CD14-positive monocyte (primary cell): ENCODE data around the gene ERCC1. TPM values are rescaled to one million over a fixed set of nuclear protein-coding genes. Genes with fewer than 3 reads are reported as not detected.

ENCODE experiments used
- DNase-seq, 3 donors: peaks; one replicate each; pipeline ENCODE4 v3.0.0-alpha.2; 2011 to 2022
- H2AFZ ChIP-seq: 2 replicates; pipeline ENCODE4 v1.6.0; 2012; ENCODE audit warnings: mild to moderate bottlenecking, low read depth, low read length, inconsistent platforms; ENCODE audit not compliant: insufficient read depth, poor library complexity, severe bottlenecking
- H3K27ac ChIP-seq, 2 donors: 1 replicate in 1 of 2; 2 replicates in 1 of 2; pipeline ENCODE4 v1.5.1; 2012 to 2013; ENCODE audit warnings: low read length in 2 of 2, control low read depth in 1 of 2, inconsistent platforms in 1 of 2, low read depth in 1 of 2, mild to moderate bottlenecking in 1 of 2
- H3K27me3 ChIP-seq, 2 donors: one replicate each; pipeline versions ENCODE4 v1.6.0 to v1.6.1; 2011 to 2013; ENCODE audit warnings: low read length in 2 of 2; ENCODE audit not compliant: control insufficient read depth in 2 of 2, insufficient read depth in 2 of 2
- H3K36me3 ChIP-seq, 2 donors: replicated peaks in 1 of 2; 1 replicate in 1 of 2; 2 replicates in 1 of 2; pipeline versions ENCODE4 v1.5.1 to v1.6.1; 2012 to 2013; ENCODE audit warnings: low read length in 2 of 2, control low read depth in 1 of 2, inconsistent platforms in 1 of 2, mild to moderate bottlenecking in 1 of 2; ENCODE audit not compliant: insufficient read depth in 2 of 2, control insufficient read depth in 1 of 2
- H3K4me1 ChIP-seq, 2 donors: 1 replicate in 1 of 2; 2 replicates in 1 of 2; pipeline versions ENCODE4 v1.5.1 to v1.6.1; 2012 to 2013; ENCODE audit warnings: low read length in 2 of 2, control low read depth in 1 of 2, inconsistent platforms in 1 of 2, mild to moderate bottlenecking in 1 of 2, moderate library complexity in 1 of 2; ENCODE audit not compliant: insufficient read depth in 2 of 2, control insufficient read depth in 1 of 2
- H3K4me2 ChIP-seq: replicated peaks from 2 replicates; pipeline ENCODE3; 2012; ENCODE audit warnings: low read length, moderate library complexity, mild to moderate bottlenecking; ENCODE audit not compliant: poor library complexity, severe bottlenecking; ENCODE audit errors: extremely low read depth
- H3K4me3 ChIP-seq, 3 experiments: fragments of 200-600 bp in 1 of 3; sonication (generic) in 1 of 3; replicated peaks in 1 of 3; 1 replicate in 2 of 3; 2 replicates in 1 of 3; pipeline ENCODE4 v1.5.1; 2011 to 2013; ENCODE audit warnings: low read length in 3 of 3, mild to moderate bottlenecking in 3 of 3, control low read depth in 2 of 3, low read depth in 2 of 3, inconsistent platforms in 1 of 3, moderate library complexity in 1 of 3
- H3K79me2 ChIP-seq: 2 replicates; pipeline ENCODE4 v1.6.0; 2012; ENCODE audit warnings: mild to moderate bottlenecking, control low read depth, inconsistent platforms, low read length, moderate library complexity; ENCODE audit not compliant: insufficient read depth
- H3K9ac ChIP-seq: 2 replicates; pipeline ENCODE4 v1.6.0; 2017; ENCODE audit warnings: low read length, mild to moderate bottlenecking; ENCODE audit not compliant: insufficient read depth, poor library complexity, severe bottlenecking
- H3K9me3 ChIP-seq, 2 donors: replicated peaks in 1 of 2; 1 replicate in 1 of 2; 2 replicates in 1 of 2; pipeline versions ENCODE4 v1.5.1 to v1.6.1; 2012 to 2013; ENCODE audit warnings: low read length in 2 of 2, control low read depth in 1 of 2; ENCODE audit not compliant: control insufficient read depth in 1 of 2, insufficient read depth in 1 of 2
- H4K20me1 ChIP-seq: 2 replicates; pipeline ENCODE4 v1.6.0; 2012; ENCODE audit warnings: mild to moderate bottlenecking, low read length, control low read depth, moderate library complexity; ENCODE audit not compliant: insufficient read depth
- H3K27ac Mint-ChIP-seq, 7 donors: one replicate each; pipeline ENCODE4 v1.8.0; 2020; ENCODE audit warnings: mild to moderate bottlenecking in 7 of 7, mixed read lengths in 7 of 7, moderate library complexity in 6 of 7, inconsistent platforms in 2 of 7
- H3K27me3 Mint-ChIP-seq, 3 donors: one replicate each; pipeline ENCODE4 v1.8.0; 2021 to 2022; ENCODE audit warnings: low read depth in 3 of 3, mild to moderate bottlenecking in 3 of 3, mixed read lengths in 3 of 3, moderate library complexity in 3 of 3, inconsistent platforms in 1 of 3
- H3K36me3 Mint-ChIP-seq, 2 donors: one replicate each; pipeline ENCODE4 v1.8.0; 2020; ENCODE audit warnings: mixed read lengths in 2 of 2, inconsistent platforms in 1 of 2, mild to moderate bottlenecking in 1 of 2
- H3K4me1 Mint-ChIP-seq: one replicate; pipeline ENCODE4 v1.8.0; 2020; ENCODE audit warnings: mild to moderate bottlenecking, mixed read lengths
- H3K4me3 Mint-ChIP-seq, 2 donors: one replicate each; pipeline ENCODE4 v1.8.0; 2020; ENCODE audit warnings: mild to moderate bottlenecking in 2 of 2, mixed read lengths in 2 of 2, moderate library complexity in 1 of 2
- H3K9me3 Mint-ChIP-seq, 7 donors: one replicate each; pipeline ENCODE4 v1.8.0; 2020 to 2022; ENCODE audit warnings: mixed read lengths in 7 of 7, mild to moderate bottlenecking in 6 of 7, moderate library complexity in 6 of 7, inconsistent platforms in 2 of 7
- CTCF ChIP-seq: fragments of 200-600 bp; IDR thresholded peaks from one replicate; pipeline ENCODE4 v1.8.0; 2022; ENCODE audit warnings: antibody characterized with exemption, mild to moderate bottlenecking
- WGBS: methylation state at CpG from one replicate; pipeline ENCODE4 v1.1.5; 2013; ENCODE audit warnings: missing lambda C conversion rate; ENCODE audit not compliant: insufficient coverage; 5-methylcytosine and 5-hydroxymethylcytosine counted together
- intact Hi-C, 2 donors: fragments of 100-400 bp; cut with micrococcal nuclease; formaldehyde crosslinking; loops; one replicate each; pipeline versions ENCODE4 v1.15.0 to v1.15.1; 2023
- polyA plus RNA-seq, 3 donors: library from polyadenylated mRNA; depleted of rRNA in 1 of 3; unstranded in 2 of 3; stranded (reverse) in 1 of 3; fragments of 300-500 nt in 2 of 3; fragments of >200 nt in 1 of 3; fragmentation: Illumina TruSeq in 2 of 3; gene quantifications; 1 replicate in 2 of 3; 2 replicates in 1 of 3; pipeline ENCODE4 v1.2.3, GENCODE V29; 2012 to 2021

ERCC1 gene
- polyA plus RNA-seq, 3 donors: 62.2 to 78.2 (median 74.6) TPM

- no peak for TF ChIP-seq CTCF
- Histone ChIP-seq H3K36me3 (no peaks in the 10 kb centered on the region), H3K4me2 (no peak overlapping the region), H3K79me2 (no peaks in the 10 kb centered on the region), H3K4me1 (peaks cover 44 to 59% of the 10 kb centered on the region in 2 donors), H4K20me1 (no peaks in the 10 kb centered on the region), H3K4me3 (no peak overlapping the region), H3K9me3 (no peaks in the 10 kb centered on the region), H3K27ac (no peak overlapping the region), H3K27me3 (peaks cover 0 to 3% of the 10 kb centered on the region in 2 donors), H2AFZ (no peak overlapping the region), H3K9ac (no peak overlapping the region)
- intact Hi-C loops: no loop called here
- H3K36me3 Mint-ChIP-seq: peaks cover 5 to 7% of the 10 kb centered on the region in 2 donors
- peak overlapping the region in 6 of 7 donors; percentile 0 to 93 (median 80) for H3K27ac Mint-ChIP-seq
- H3K4me1 Mint-ChIP-seq: peaks cover 50% of the 10 kb centered on the region
- no peak for DNase-seq
- H3K9me3 Mint-ChIP-seq: peaks cover 0 to 7% (median 2%) of the 10 kb centered on the region in 7 donors
- peaks cover 0 to 7% (median 4%) of the 10 kb centered on the region in 3 donors for H3K27me3 Mint-ChIP-seq
- 96% methylated on average over 8 of the region's 9 CpGs for WGBS
- H3K4me3 Mint-ChIP-seq: peak overlapping the region; percentile 24 to 73
Observed at GRCh38 chr19:45440873-45441654, 17.3 kb upstream of the ERCC1 start.

GRCh38 chr19:45440259-45440638 is 16.5 kb upstream of the ERCC1 start:
- H3K27ac Mint-ChIP-seq: peak overlapping the region; percentile 23 to 93 (median 79)
- Histone ChIP-seq H3K4me2 (peak overlapping the region; percentile 78), H3K9me3 (no peaks in the 10 kb centered on the region), H2AFZ (peak overlapping the region; percentile 77), H3K36me3 (no peaks in the 10 kb centered on the region), H3K27ac (peak overlapping the region in 1 of 2 donors; percentile 73), H3K27me3 (peaks cover 0 to 3% of the 10 kb centered on the region in 2 donors), H3K9ac (peak overlapping the region; percentile 76), H4K20me1 (no peaks in the 10 kb centered on the region), H3K79me2 (no peaks in the 10 kb centered on the region), H3K4me1 (peaks cover 44 to 57% of the 10 kb centered on the region in 2 donors), H3K4me3 (peak overlapping the region in 2 of 3 experiments; percentile 49 to 73)
- H3K9me3 Mint-ChIP-seq: peaks cover 0 to 7% (median 2%) of the 10 kb centered on the region in 7 donors
- peaks cover 0 to 4% (median 3%) of the 10 kb centered on the region in 3 donors for H3K27me3 Mint-ChIP-seq
- WGBS: 76% methylated on average over 7 of the region's 9 CpGs
- H3K36me3 Mint-ChIP-seq: peaks cover 5 to 6% of the 10 kb centered on the region in 2 donors
- no peak for TF ChIP-seq CTCF
- peak overlapping the region; percentile 69 to 73 for H3K4me3 Mint-ChIP-seq
- peaks cover 45% of the 10 kb centered on the region for H3K4me1 Mint-ChIP-seq
- DNase-seq: no peak
- intact Hi-C loops: no loop called here
